Activated effector memory CD4-positive, alpha-beta T cell treated with Interleukin-2 at 50 U/mL for 16 hours (primary cell): ENCODE results near the gene TUBA3C.

Experiments
- DNase-seq: peaks from one replicate; pipeline ENCODE4 v3.0.0-alpha.2; 2020

The TUBA3C gene

DNA sequence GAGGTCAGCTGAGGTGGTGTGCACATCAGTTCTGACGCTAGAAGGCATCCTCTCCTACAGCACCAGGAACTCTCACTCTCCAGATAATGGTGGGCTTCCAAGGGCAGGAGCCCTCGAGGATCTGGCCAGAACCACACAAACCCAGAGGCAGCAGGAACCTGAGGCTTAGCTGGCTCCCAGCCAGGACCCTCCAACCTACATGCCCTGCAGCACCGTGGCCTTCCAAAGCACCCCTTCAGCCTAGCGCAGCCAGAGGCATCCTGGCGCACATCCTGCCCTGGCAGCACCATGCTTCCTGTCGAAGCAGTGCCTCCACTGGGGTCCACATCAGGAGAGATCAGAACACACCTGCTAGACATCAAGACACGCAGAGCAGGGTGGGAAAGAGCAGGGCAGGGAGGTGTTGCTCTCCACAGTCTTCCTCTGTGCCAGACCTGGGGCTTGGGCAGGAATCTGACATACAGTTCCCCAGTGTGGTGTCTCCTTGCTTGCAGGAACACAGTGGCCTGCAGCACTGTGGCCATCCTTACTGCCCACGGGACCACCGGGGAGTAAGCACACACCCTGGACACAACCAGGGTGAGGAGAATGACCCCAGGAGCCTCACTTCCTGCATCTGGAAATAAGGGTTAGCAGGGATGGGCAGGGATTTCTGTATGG is 21.7 kb downstream of the TUBA3C start:
- no peak for DNase-seq

DNA sequence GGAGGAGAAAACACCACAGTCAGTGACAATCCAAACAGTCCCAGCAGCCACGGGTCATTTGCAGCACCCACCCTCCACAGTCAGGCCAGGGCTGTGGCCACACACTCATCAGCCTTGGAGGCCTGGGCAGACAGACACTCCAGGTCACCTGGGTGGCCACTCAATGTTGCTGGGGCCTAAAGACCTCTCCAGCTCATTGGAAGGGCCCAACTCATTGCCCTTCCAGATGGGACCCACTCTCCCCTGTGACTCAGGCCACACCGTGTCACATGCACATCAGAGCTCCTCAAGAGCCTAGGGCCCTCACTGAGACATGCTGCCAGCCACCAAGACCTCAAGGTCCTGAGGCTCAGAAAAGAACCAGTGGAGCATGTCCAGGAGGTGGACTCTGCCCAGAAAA is 22.4 kb downstream of the TUBA3C start:
- DNase-seq = no peak

DNA sequence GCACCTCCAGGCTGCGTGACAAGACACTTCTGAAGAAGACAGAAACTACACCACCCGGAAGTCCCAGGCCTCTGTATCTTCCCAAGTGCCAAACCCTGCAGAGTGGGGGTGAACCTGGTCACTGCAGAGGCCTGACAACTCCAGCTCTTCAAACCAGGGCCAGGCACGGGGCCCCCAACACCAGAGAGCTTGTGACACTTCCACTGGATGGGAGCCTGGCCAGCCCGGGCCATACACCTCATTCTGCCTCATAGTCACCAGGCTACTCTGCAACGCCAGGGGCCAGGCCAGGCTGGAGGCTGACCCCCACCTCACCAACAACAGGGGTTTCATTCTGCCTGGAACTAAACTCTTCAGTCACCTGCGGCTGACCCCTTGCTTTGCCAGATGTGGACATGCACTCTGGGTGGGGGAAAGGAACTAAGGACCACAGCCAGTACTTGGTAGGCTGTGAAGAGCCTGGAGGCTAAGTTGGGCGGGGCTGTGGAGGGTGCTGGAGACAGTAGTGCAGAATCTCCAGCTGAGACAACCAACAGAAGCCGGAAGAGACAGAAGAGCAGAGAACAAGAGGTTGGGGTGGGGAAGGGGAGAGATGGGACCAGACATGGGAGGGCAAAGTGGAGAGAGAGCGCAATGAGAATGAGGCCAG is 23.0 kb downstream of the TUBA3C start:
- no peak for DNase-seq

DNA sequence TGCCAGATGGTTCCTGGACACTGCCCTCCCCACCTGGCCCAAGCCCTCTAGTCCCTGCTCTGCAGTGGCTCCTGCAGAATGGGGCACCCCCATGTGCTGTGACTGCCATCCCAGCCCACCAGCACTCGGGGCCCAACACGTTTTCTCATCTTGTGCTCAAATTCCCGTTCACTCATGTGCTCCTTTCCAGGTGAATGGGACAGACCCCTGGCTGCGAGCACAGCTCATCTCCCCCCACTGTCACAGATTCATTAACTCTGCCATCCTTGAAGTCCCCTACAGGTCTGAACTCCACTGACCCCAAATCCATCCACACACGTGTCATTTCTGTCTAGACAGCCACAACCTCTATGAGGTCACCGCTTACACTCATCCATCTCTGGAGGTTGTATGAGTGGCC is 23.6 kb downstream of the TUBA3C start:
- no peak for DNase-seq

DNA sequence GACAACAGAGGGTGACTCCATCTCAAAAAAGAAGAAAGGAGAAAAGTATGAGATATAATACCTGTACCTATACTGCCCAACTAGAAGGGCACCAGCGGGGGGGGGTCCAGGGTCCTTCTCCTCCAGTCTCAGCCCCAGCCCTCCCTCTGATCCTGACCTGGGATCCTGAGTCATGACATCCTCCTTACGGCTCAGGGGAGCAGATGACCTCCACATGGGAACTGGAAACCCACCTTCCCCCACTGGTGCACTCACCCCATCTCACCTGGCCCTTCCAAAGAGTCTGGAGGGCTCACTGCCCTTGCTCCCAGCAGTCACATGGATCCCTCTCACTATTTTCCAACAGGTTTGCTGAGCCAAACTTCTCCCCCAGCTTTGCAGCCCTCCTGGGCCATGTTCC is 24.2 kb downstream of the TUBA3C start:
- no peak for DNase-seq

DNA sequence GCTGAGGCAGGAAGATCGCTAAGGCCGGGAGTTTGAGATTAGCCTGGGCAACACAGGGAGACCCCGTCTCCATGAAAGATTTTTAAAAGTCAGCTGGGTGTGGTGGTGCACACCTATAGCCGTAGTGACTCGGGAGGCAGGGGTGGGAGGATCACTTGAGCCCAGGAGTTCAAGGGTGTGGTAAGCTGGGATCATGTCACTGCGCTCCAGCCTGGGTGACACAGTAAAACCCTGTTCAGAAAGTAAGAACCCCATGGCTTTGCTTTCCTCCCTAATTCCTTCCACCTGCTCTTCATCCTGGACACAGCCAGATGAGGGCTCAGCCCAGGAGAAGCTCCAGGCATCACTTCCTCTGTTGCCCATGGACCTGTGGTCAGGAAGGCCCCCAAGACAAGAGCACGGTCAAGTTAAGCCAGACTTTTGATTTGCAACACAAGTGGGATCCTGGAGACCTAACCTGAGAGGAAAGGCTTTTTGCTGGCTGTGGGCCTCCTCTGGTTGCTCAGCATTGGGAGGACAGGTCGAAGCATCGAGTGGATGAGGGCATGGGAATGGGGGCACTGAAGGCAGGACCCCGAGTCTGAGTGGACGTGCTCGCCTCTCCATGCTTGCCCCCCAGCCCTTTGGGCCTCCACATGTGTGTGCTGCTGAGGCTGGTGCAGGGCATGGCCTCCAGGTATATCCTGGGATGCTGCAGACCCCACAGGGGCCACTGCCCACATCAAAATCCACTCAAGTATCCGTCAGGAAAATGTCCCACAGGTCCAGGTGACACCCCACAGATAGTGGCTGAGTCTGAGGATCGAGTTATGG is 25.4 kb downstream of the TUBA3C start:
- no peak for DNase-seq

DNA sequence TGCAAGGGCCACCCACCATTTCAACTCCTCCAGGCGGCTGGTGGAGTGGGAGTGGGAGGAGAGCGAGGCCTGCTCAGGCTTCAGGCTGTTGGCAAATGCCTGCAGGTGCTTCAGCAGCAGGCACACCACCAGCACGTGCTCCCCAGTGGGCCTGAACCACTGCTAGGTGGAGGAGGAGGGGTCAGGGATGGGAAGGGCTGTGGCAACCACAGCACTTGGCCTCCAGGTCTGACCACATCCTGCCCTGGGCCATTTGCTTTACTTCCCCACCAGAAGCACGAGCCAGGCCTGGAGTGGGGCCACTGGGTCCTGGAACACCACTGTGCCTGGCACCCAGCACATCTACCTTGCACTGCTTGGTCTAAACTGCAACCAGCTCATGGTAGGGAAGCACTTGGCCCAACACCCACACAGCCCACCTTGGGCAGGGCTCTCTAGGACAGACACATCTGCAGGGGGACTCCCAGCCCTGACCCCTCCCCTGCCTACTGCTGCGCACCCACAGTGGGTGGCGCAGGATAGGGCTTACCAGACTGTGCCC is 26.2 kb downstream of the TUBA3C start:
- no peak for DNase-seq

DNA sequence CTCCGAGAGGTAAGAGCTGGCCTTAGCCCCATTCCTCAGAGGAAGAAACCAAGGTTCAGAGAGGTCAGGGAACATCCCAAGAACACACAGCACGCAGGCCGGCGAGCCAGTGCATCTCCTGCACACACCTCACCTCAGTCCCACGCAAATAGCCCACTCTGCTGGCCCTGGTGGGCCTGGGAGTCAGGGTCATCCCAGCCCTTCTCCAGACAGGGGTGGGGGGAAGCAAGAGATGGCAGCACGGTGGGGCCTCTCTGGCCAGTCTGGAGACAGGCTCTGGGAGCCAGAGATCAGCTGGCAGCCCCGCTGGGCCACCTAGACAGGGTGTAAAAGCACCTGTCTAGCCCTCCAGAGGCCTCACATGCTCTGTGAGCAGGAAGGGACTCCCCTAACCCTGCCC is 26.8 kb downstream of the TUBA3C start:
- DNase-seq = no peak

DNA sequence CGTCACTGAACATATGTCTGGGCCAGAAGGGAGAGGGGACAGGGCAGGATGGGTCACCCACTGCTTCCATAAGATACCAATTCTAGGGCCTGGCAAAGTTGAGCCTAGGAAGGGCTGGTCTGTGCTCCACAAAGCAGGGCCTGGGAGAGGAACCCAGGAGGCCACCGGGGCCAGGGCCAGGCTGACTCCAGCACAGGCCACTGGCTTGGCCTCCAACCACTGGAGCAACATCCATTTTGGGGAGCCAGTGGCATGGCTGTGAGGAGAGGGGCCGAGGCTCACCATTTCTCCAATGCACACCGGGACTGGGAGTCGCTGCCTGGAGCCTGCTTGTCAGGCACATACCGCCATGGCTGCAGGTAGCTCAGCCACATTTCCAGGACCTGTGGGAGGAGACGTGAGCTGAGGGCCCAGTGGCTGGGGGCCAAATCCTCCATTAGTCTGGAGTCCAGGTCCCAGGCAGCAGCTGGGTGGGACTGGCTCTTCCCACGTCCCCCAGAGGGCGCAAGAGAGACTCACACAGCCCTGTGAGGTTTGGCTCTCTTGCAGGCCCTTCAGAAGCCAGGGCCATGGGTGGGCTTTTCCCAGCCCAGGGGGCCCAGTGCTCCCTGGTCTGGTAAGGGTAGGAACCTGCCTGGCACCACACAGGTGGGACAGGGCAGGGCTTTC is 27.7 kb downstream of the TUBA3C start:
- DNase-seq = no peak

DNA sequence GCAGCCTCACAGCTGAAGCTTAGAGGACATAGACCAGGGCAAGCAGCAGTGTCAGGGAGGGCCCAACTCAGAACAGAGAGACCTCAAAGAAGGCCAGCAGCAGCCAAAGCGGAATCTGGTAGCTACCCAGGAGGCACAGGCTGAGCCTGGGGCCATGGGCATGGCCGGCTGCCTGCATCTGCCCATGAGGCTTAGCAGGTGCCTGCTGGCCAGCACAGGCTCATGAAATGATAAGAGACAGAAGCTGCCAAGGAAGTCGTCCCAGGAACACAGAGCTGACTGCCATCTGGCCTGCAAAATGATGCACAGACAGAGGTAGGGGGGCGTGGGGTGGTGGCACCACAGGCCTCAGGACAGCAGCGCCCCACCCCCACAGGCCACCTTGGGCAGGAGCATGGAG is 29.2 kb downstream of the TUBA3C start:
- no peak for DNase-seq

DNA sequence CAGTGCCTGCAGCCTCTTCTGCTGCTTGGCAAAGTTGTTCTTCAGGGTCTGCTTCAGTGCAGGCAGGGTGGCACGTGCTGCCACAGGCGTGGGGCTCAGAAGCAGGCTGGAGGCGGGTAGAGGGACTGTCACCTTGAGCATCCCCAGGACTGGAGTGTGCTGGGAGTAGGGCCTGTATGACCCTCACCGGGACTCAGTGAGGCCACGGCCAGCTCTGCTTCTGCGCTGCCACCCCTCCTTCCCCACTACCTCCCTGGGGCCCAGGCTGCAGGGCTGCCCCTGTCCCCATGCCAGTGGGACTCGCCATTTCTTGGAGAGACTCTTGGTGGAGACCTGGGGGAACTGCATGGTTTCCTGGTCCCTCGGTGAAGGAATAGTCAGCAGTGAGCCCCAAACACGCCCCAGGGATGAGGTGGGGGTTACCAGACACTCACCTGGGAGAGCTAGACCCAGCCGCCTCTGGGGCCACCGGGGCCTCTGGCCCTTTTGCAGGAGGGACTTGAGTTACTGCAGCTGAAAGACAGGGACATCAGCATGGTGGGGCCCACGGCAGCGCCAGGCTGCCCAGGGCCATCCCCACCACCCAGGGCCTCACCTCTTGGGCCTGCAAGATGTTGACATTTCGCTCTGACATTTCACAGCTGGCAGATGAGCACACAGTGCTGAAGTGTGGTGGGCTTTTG is 29.9 kb downstream of the TUBA3C start:
- DNase-seq = no peak

DNA sequence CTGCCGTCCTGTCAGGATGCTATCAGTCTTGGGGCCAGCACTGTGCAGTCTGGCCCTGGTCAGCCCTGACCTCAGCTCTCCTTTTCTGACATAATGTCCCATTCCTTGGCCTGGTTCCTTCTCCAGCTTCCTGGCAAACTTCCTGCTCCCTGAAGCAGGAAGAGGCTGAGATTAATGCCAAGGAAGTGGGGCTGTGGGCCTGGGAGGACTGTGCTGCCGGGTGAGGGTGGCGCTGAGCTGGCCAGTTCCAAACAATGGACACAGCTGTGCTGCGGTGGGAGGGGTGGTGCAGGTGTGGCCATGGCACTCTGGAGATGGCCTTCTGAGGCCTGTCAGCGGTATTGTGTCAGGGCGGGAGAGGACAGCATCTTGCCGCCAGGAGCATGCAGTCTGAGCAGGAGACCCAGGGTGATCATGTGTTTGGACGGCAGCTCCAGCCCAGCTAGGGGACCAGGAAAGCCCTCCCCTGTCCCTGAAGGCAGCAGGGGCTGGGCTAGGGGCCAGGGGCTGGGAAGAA is 30.9 kb downstream of the TUBA3C start:
- DNase-seq = no peak

DNA sequence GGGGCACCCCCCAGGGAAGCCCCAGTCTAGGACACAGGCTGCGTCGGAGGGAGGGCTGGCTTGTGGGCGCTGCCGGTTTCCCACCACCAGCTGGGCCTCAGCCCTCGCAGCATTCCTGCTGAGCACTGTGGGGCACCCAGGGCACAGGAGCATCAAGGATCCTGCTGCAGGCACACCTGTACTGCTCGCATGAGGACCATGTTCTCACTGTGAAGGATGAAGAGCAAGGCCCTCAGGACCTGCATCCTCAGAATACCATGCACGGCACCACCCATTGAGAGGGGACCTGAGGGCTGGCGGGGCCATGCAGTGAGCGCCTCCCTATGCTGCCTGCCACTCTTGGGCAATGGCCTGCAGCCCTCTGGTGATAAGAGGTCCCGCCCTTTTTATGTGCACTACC is 31.4 kb downstream of the TUBA3C start:
- no peak for DNase-seq

DNA sequence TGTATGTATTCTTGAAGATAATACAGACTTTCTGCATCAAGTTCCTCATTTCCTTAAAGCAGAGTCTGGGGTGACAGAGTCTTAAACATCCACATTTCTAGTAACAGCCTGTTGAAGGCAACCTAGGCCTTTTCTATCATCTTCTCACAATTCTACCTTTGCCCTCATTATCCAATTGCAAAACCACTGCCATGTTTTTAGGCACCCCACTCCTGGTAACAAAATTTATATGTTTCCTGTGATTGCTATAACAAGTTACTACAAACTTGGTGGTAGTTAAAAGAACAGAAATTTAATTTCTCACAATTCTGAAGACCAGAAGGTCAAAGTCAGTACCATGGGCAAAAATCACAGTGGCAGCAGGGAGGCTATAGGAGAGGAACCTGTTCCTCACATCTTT is 33.1 kb downstream of the TUBA3C start:
- no peak for DNase-seq
